Measurements from ENCODE around the gene WWOX. TPM values are rescaled to one million over a fixed set of nuclear protein-coding genes. Genes with fewer than 3 reads are reported as not detected.

WWOX gene
- total and polyA plus RNA-seq, 2 donors = 15.4 to 23.9 TPM

DNA sequence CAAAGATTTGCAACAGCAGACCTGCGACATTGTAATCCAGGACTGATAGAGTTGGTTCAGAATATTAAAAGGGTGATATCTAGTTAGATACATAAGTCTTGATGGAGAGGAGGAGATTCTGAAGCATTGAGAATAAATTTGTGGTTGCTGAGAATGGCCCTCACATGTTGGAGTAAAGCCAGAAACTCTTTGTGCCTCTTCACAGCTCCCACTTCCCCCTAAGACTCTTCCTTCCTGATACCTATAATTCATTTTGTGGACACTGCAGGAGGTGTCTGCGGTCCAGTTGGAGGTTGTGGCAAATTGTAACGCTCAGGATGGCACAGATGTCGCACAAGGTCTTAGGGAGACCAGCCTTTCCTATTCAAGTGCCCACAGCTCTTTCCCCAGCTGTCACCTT is 17.5 kb downstream of the WWOX start:
- no peaks in the 10 kb centered on the region for H3K9me3 ChIP-seq (ENCODE audit: control insufficient read depth in 2 of 2, insufficient read depth in 1 of 2, low read length in 1 of 2)
- H3K27ac ChIP-seq (ENCODE audit: low read depth in 1 of 2, low read length in 1 of 2) = no peak overlapping the region
- 35% methylated on average over 4 of the region's 4 CpGs for WGBS
- no peak overlapping the region for H3K4me3 ChIP-seq (ENCODE audit: low read length in 2 of 2)
- H3K4me1 ChIP-seq (ENCODE audit: control insufficient read depth in 2 of 2, insufficient read depth in 2 of 2, low read length in 2 of 2) = no peaks in the 10 kb centered on the region
- peaks cover 17 to 30% of the 10 kb centered on the region in 2 donors for H3K36me3 ChIP-seq (ENCODE audit: control insufficient read depth in 2 of 2, insufficient read depth in 2 of 2, low read length in 1 of 2)
- DNase-seq (ENCODE audit: low read depth in 6 of 9, low spot score in 9 of 9) = no peak
- no peaks in the 10 kb centered on the region for H3K27me3 ChIP-seq (ENCODE audit: control insufficient read depth in 2 of 2, insufficient read depth in 1 of 2, low read length in 1 of 2)

DNA sequence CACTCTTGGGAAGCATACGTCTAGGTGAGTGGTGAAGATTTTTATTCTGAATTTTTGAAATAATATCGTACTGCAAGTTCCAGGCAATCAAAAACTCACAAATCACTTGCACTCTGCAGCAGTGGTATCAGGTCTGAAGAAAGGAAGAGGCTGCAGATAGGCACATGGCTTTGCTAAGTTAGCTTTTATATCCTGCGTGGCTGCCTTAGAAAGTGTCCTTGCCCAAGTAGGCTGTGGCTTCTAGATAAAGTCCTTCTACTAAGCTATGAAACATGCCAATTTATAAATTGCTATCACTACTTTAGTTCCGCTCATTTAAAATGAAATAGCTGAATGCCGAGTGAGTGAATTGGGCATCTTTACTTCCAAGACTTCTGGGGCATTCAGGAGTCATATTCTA is 17.9 kb downstream of the WWOX start:
- peaks cover 17 to 28% of the 10 kb centered on the region in 2 donors for H3K36me3 ChIP-seq (ENCODE audit: control insufficient read depth in 2 of 2, insufficient read depth in 2 of 2, low read length in 1 of 2)
- H3K4me3 ChIP-seq (ENCODE audit: low read length in 2 of 2) = no peak overlapping the region
- H3K4me1 ChIP-seq (ENCODE audit: control insufficient read depth in 2 of 2, insufficient read depth in 2 of 2, low read length in 2 of 2) = no peaks in the 10 kb centered on the region
- WGBS = 70% methylated on average over 5 of the region's 5 CpGs
- H3K27me3 ChIP-seq (ENCODE audit: control insufficient read depth in 2 of 2, insufficient read depth in 1 of 2, low read length in 1 of 2) = no peaks in the 10 kb centered on the region
- H3K27ac ChIP-seq (ENCODE audit: low read depth in 1 of 2, low read length in 1 of 2) = no peak overlapping the region
- no peak for DNase-seq (ENCODE audit: low read depth in 6 of 9, low spot score in 9 of 9)
- H3K9me3 ChIP-seq (ENCODE audit: control insufficient read depth in 2 of 2, insufficient read depth in 1 of 2, low read length in 1 of 2) = no peaks in the 10 kb centered on the region

DNA sequence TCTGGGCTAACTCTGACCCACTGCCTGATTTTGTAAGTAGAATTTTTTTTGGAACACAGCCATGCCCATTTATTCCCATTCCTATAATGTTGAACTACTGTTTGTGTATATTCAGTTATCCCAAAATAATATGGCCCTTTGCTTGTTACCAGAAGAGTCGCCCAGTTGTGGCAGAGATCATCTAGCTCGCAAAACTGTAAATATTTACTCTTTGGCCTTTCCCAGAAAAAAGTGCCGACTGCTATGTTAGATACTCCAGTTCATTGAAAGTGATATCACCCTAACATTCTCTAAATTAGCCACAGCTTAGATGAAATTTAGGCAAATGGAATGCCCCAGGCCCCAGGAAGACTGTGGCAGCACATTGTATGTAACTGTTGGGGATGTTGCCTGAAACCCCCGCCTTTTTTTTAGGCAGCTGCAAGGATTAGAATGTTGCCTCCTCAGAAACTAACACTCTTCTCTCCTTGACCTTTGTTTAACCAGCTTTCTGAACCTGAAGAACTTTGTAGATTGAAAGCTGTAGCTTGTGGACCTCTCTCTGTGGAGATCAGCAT is 19.1 kb downstream of the WWOX start:
- H3K27ac ChIP-seq (ENCODE audit: low read depth in 1 of 2, low read length in 1 of 2) = no peak overlapping the region
- no peak overlapping the region for H3K4me3 ChIP-seq (ENCODE audit: low read length in 2 of 2)
- WGBS = 97% methylated on average over 4 of the region's 4 CpGs
- H3K27me3 ChIP-seq (ENCODE audit: control insufficient read depth in 2 of 2, insufficient read depth in 1 of 2, low read length in 1 of 2) = no peaks in the 10 kb centered on the region
- no peaks in the 10 kb centered on the region for H3K9me3 ChIP-seq (ENCODE audit: control insufficient read depth in 2 of 2, insufficient read depth in 1 of 2, low read length in 1 of 2)
- no peaks in the 10 kb centered on the region for H3K4me1 ChIP-seq (ENCODE audit: control insufficient read depth in 2 of 2, insufficient read depth in 2 of 2, low read length in 2 of 2)
- DNase-seq (ENCODE audit: low read depth in 6 of 9, low spot score in 9 of 9) = no peak
- peaks cover 17 to 18% of the 10 kb centered on the region in 2 donors for H3K36me3 ChIP-seq (ENCODE audit: control insufficient read depth in 2 of 2, insufficient read depth in 2 of 2, low read length in 1 of 2)

DNA sequence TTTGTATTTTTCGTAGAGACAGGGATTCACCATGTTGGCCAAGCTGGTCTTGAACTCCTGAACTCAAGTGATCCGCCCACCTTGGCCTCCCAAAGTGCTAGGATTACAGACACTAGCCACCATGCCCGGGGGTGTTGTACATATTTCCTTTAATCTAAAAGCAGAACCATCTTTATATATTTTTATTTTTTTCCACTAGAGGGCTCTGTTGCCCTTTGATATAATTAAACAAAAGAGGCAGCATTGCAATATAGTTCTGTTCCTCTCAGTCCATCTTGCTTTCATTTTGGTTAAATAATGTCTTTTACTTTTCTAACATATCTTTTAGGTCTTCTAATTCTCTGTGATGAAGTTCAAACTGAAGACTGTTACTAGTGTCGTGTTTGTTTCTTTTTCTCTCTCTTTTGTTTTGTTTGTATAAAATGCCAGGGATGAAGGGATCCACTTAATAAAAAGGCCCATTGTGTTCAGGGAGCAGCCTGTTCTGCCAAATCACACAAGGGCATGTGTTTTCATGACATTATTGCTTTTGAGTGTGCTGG is 23.4 kb downstream of the WWOX start:
- Histone ChIP-seq H3K4me1 (ENCODE audit: control insufficient read depth in 2 of 2, insufficient read depth in 2 of 2, low read length in 2 of 2) (no peaks in the 10 kb centered on the region), H3K36me3 (ENCODE audit: control insufficient read depth in 2 of 2, insufficient read depth in 2 of 2, low read length in 1 of 2) (peaks cover 5 to 6% of the 10 kb centered on the region in 2 donors), H3K4me3 (ENCODE audit: low read length in 2 of 2) (no peak overlapping the region), H3K27ac (ENCODE audit: low read depth in 1 of 2, low read length in 1 of 2) (peak overlapping the region in 1 of 2 donors; percentile 44), H3K27me3 (ENCODE audit: control insufficient read depth in 2 of 2, insufficient read depth in 1 of 2, low read length in 1 of 2) (no peaks in the 10 kb centered on the region), H3K9me3 (ENCODE audit: control insufficient read depth in 2 of 2, insufficient read depth in 1 of 2, low read length in 1 of 2) (no peaks in the 10 kb centered on the region)
- WGBS = 42% methylated on average over 4 of the region's 4 CpGs
- peak in 8 of 9 donors; percentile 19 to 75 (median 31) for DNase-seq (ENCODE audit: low read depth in 6 of 9, low spot score in 9 of 9)

DNA sequence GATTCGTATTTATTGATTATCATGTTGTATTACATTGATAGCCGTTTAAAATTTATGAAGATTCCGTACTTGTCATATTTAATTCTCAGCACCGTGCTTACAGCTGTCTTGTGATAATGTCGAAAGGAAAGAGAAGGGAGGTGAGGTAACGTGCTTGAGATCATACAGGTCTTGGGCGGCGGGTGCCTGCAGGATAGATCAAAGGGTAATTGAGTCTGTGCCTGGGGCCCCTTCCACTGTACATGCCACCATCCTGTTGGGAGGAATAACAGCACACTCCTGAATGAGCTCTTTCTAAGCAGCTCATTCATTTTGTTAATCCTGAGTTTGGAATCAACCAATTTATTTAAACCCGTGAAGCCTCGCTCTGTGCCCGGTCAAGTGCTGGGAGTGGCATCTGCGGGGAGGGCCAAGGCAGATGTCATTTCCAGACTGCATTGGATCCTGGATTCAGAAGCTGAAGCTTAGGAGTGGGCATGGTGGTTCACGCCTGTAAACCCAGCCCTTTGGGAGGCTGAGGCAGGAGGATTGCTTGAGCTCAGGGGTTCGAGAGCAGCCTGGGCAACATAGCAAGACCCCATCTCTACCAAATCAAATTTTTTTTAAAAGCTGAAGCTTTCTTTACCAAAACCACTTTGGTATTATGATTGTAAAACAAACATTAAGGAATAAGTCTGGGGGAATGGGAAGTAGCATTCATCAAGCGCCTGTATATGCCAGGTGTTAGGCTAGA is 25.8 kb downstream of the WWOX start:
- WGBS = 98% methylated on average over 15 of the region's 15 CpGs
- no peak for DNase-seq (ENCODE audit: low read depth in 6 of 9, low spot score in 9 of 9)

DNA sequence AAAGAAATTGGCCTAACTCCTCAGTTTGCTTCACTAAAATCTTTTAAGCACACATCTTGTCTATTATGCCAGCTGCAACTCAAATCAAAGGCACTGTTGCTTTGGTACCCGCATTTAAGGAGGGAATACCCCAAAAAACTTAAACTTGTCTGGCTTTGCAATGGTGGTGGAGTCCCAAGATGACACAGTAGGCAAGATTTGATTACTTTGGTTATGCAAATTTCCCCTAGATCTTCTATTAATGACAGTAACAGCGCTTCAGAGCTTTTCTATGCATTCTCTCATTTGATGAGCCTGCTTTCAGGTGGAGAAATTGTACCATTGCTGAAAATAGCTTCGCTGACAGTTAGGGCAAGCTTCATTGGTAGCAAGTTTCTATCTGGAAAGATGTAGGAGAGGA is 27.2 kb downstream of the WWOX start:
- H3K4me1 ChIP-seq (ENCODE audit: control insufficient read depth in 2 of 2, insufficient read depth in 2 of 2, low read length in 2 of 2) = no peaks in the 10 kb centered on the region
- H3K9me3 ChIP-seq (ENCODE audit: control insufficient read depth in 2 of 2, insufficient read depth in 1 of 2, low read length in 1 of 2) = no peaks in the 10 kb centered on the region
- peaks cover 0 to 3% of the 10 kb centered on the region in 2 donors for H3K36me3 ChIP-seq (ENCODE audit: control insufficient read depth in 2 of 2, insufficient read depth in 2 of 2, low read length in 1 of 2)
- no peak overlapping the region for H3K4me3 ChIP-seq (ENCODE audit: low read length in 2 of 2)
- DNase-seq (ENCODE audit: low read depth in 6 of 9, low spot score in 9 of 9) = no peak
- H3K27me3 ChIP-seq (ENCODE audit: control insufficient read depth in 2 of 2, insufficient read depth in 1 of 2, low read length in 1 of 2) = no peaks in the 10 kb centered on the region
- no peak overlapping the region for H3K27ac ChIP-seq (ENCODE audit: low read depth in 1 of 2, low read length in 1 of 2)
- 91% methylated on average over 3 of the region's 3 CpGs for WGBS

More for the DNA sequence above, 25.8 kb downstream of the WWOX start:
- H3K4me3 ChIP-seq (ENCODE audit: low read length in 2 of 2) = no peak overlapping the region
- peaks cover 0 to 1% of the 10 kb centered on the region in 2 donors for H3K36me3 ChIP-seq (ENCODE audit: control insufficient read depth in 2 of 2, insufficient read depth in 2 of 2, low read length in 1 of 2)
- no peaks in the 10 kb centered on the region for H3K4me1 ChIP-seq (ENCODE audit: control insufficient read depth in 2 of 2, insufficient read depth in 2 of 2, low read length in 2 of 2)
- H3K27ac ChIP-seq (ENCODE audit: low read depth in 1 of 2, low read length in 1 of 2) = no peak overlapping the region
- no peaks in the 10 kb centered on the region for H3K27me3 ChIP-seq (ENCODE audit: control insufficient read depth in 2 of 2, insufficient read depth in 1 of 2, low read length in 1 of 2)
- no peaks in the 10 kb centered on the region for H3K9me3 ChIP-seq (ENCODE audit: control insufficient read depth in 2 of 2, insufficient read depth in 1 of 2, low read length in 1 of 2)

DNA sequence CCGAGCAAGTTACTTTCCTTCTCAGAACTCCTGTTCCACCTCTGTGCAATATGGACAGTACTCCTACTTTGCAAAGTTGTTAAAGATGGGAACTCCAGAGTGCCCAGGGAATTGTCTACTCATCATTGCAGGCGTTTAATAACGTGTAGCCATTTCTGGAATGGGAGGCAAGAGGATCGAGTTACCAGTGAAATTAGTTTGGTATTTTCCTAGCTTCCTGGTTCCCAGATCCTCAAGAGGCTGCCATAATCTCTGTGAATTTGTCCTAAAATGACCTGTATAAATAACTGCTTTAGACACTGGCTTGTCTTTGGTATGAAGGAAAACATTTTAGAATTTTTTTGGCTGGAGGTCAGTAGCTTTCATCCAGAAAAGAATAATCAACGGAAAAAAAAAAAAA is 27.7 kb downstream of the WWOX start:
- H3K4me1 ChIP-seq (ENCODE audit: control insufficient read depth in 2 of 2, insufficient read depth in 2 of 2, low read length in 2 of 2) = no peaks in the 10 kb centered on the region
- no peaks in the 10 kb centered on the region for H3K27me3 ChIP-seq (ENCODE audit: control insufficient read depth in 2 of 2, insufficient read depth in 1 of 2, low read length in 1 of 2)
- no peak for DNase-seq (ENCODE audit: low read depth in 6 of 9, low spot score in 9 of 9)
- H3K9me3 ChIP-seq (ENCODE audit: control insufficient read depth in 2 of 2, insufficient read depth in 1 of 2, low read length in 1 of 2) = no peaks in the 10 kb centered on the region
- H3K27ac ChIP-seq (ENCODE audit: low read depth in 1 of 2, low read length in 1 of 2) = no peak overlapping the region
- 90% methylated on average over 5 of the region's 5 CpGs for WGBS
- no peak overlapping the region for H3K4me3 ChIP-seq (ENCODE audit: low read length in 2 of 2)
- H3K36me3 ChIP-seq (ENCODE audit: control insufficient read depth in 2 of 2, insufficient read depth in 2 of 2, low read length in 1 of 2) = peaks cover 0 to 3% of the 10 kb centered on the region in 2 donors

DNA sequence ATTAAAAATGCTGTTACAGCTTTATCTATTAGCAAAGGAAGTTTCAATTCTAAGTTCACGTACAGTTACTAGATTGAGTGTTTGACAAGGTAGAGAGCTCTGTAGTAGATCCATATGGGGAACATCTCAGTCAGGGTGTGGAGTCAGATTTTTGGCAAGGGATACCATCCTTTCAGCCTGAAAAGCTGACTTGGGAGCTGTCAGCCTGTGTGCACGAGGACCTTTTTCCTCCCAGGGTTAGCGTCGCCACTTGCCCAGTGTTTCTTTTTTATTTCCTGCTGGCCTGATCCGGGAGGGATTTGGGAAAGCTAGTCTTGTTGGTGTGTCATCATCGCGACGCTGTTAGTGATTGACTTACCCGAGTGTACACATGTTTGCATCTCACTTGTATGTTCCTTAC is 29.5 kb downstream of the WWOX start:
- H3K4me3 ChIP-seq (ENCODE audit: low read length in 2 of 2) = no peak overlapping the region
- no peak overlapping the region for H3K27ac ChIP-seq (ENCODE audit: low read depth in 1 of 2, low read length in 1 of 2)
- no peaks in the 10 kb centered on the region for H3K4me1 ChIP-seq (ENCODE audit: control insufficient read depth in 2 of 2, insufficient read depth in 2 of 2, low read length in 2 of 2)
- H3K9me3 ChIP-seq (ENCODE audit: control insufficient read depth in 2 of 2, insufficient read depth in 1 of 2, low read length in 1 of 2) = no peaks in the 10 kb centered on the region
- DNase-seq (ENCODE audit: low read depth in 6 of 9, low spot score in 9 of 9) = no peak
- H3K27me3 ChIP-seq (ENCODE audit: control insufficient read depth in 2 of 2, insufficient read depth in 1 of 2, low read length in 1 of 2) = no peaks in the 10 kb centered on the region
- WGBS = 97% methylated on average over 9 of the region's 9 CpGs
- peaks cover 2 to 3% of the 10 kb centered on the region in 2 donors for H3K36me3 ChIP-seq (ENCODE audit: control insufficient read depth in 2 of 2, insufficient read depth in 2 of 2, low read length in 1 of 2)

DNA sequence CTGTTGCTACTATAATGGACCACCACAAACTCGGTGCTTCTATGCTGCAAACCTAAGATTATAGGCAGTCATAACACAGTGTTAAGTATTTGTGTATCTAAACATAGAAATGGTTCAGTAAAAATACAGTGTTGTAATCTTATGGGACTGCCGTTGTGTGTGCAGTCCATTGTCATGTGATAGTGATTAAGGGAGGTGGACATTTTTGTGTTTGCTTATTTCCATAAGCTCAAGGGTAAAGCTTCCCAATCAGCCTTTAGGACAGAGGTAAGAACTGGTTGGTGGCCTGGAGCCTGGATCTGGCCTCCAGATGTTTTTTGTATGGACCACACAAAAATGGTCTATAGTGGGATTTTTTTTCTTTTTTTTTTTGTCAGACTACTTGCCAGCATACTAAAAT is 29.9 kb downstream of the WWOX start:
- Histone ChIP-seq H3K4me1 (ENCODE audit: control insufficient read depth in 2 of 2, insufficient read depth in 2 of 2, low read length in 2 of 2) (no peaks in the 10 kb centered on the region), H3K27me3 (ENCODE audit: control insufficient read depth in 2 of 2, insufficient read depth in 1 of 2, low read length in 1 of 2) (no peaks in the 10 kb centered on the region), H3K9me3 (ENCODE audit: control insufficient read depth in 2 of 2, insufficient read depth in 1 of 2, low read length in 1 of 2) (no peaks in the 10 kb centered on the region), H3K36me3 (ENCODE audit: control insufficient read depth in 2 of 2, insufficient read depth in 2 of 2, low read length in 1 of 2) (peaks cover 2 to 3% of the 10 kb centered on the region in 2 donors), H3K4me3 (ENCODE audit: low read length in 2 of 2) (no peak overlapping the region), H3K27ac (ENCODE audit: low read depth in 1 of 2, low read length in 1 of 2) (no peak overlapping the region)
- 97% methylated on average over 2 of the region's 2 CpGs for WGBS
- no peak for DNase-seq (ENCODE audit: low read depth in 6 of 9, low spot score in 9 of 9)
